ENCODE results near the gene CRIM1.

DNA sequence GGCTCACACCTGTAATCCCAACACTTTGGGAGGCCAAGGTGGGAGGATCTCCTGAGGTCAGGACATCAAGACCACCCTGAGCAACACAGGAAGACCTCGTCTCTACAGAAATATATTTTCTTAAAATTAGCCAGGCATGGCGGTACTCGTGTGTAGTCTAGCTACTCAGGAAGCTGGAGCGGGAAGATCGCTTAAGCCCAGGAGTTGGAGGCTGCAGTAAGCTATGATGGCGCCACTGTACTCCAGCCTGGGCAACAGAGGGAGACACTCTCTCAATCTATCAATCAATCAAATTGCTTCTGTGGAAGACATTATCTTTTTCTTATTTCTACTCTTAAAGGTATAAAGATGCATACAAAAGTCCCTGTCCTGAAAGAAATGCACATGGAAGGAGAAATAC lies 231.1 kb downstream of the CRIM1 start:
- TF ChIP-seq, protein P1, sequence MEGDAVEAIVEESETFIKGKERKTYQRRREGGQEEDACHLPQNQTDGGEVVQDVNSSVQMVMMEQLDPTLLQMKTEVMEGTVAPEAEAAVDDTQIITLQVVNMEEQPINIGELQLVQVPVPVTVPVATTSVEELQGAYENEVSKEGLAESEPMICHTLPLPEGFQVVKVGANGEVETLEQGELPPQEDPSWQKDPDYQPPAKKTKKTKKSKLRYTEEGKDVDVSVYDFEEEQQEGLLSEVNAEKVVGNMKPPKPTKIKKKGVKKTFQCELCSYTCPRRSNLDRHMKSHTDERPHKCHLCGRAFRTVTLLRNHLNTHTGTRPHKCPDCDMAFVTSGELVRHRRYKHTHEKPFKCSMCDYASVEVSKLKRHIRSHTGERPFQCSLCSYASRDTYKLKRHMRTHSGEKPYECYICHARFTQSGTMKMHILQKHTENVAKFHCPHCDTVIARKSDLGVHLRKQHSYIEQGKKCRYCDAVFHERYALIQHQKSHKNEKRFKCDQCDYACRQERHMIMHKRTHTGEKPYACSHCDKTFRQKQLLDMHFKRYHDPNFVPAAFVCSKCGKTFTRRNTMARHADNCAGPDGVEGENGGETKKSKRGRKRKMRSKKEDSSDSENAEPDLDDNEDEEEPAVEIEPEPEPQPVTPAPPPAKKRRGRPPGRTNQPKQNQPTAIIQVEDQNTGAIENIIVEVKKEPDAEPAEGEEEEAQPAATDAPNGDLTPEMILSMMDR (IDR thresholded peaks at IDR 0.05; ENCODE audit: borderline replicate concordance, extremely low read depth, low read length, poor library complexity, severe bottlenecking) = no peak
- no peak for TF ChIP-seq EZH2 (IDR thresholded peaks at IDR 0.05; ENCODE audit: borderline replicate concordance, low read depth, low read length, severe bottlenecking)

Measured in DND-41 (cell line).